Measurements from ENCODE around the gene CHPT1.

DNA sequence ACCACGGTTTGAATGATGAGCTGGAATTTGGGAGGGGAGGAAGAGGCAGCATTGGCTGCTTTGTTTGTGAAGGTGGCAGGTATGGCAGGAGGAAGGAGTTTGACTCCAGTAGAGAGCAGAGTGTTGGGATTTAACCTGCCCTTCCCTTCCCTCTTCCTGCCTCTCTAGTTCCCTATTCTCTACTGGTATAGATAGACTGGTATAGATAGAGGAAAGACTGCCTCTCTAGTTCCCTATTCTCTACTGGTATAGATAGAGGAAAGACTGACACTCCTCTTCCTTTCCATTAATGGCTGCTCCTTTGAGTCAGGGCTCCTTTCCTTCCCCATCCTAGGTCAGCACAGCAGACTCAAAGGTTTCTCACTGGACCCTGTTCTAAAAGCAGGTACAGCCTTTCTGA lies 50.3 kb downstream of the CHPT1 start:
- no peak for TF ChIP-seq REST (IDR thresholded peaks at IDR 0.05; ENCODE audit: low read depth, low read length)
- no peak for TF ChIP-seq CTCF (IDR thresholded peaks at IDR 0.05)
- TF ChIP-seq YY1 (IDR thresholded peaks at IDR 0.05; ENCODE audit: low read depth): no peak
- no peak for TF ChIP-seq ZBTB33 (IDR thresholded peaks at IDR 0.05; ENCODE audit: borderline replicate concordance, low read depth)
- no peak for TF ChIP-seq POLR2AphosphoS5 (IDR thresholded peaks at IDR 0.05; ENCODE audit: low read depth, low read length)
- no peak for TF ChIP-seq FOXJ3 (CRISPR knock-in tag; IDR thresholded peaks at IDR 0.05)

Measured in SK-N-SH (cell line).